ENCODE measurements around the gene LRCH1. TPM values are rescaled to one million over a fixed set of nuclear protein-coding genes. Genes with fewer than 3 reads are reported as not detected.

LRCH1 gene
- total and polyA plus RNA-seq, 2 of the 13 experiments (the other 11 are each of a cell fraction or from before 2014, with no cell fraction given): 4.1 to 12.6 TPM

DNA sequence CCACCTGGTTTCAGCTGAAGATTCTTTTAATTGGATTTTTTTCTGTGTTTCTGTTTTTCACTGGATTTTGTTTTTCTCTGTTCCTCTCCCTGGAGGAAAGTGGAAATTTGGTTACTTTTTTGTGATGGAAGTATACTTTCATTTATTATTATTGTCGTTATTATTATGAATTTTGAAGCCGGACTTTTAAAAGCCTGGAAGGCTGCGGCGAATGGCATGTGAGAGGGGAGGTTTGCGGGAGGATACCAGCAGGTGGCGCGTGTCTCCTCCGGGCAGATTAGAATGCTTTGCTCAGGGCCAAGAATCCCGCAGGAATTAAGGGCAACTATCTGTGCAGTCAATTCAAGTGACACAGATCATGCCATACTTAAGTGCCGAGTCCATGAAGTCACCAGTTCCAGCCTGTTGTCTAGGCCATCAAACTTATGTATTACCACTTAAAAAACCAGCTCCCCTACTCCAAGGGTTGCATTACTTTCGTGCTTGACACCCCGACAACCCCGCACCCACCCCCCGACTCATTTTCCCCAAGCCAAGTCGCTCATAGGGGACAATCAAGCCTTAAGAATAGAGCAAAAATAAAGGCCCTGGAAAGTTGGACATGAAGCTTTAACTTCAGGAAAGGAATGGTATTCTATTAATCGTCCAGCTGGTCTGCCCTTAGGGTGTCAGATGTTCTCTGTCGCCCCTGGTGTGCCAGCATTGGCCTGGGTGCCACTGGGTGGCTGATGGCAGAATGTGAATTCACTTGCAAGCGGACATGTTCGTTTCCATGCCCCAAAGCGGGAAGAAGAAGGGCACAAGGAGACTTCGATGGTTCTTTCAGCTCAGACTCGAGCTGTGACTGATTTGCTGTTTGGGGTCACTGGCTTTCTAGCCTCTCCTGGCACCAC lies 1.3 kb upstream of the LRCH1 start (continued):
- TF ChIP-seq ZNF841 (CRISPR knock-in tag; IDR thresholded peaks at IDR 0.05; ENCODE audit: borderline replicate concordance): no peak
- no peak for TF ChIP-seq TGIF2 (CRISPR knock-in tag; IDR thresholded peaks at IDR 0.05)
- no peak for TF ChIP-seq MZF1 (CRISPR knock-in tag; IDR thresholded peaks at IDR 0.05; ENCODE audit: borderline replicate concordance)
- no peak for TF ChIP-seq NFE2 (CRISPR knock-in tag; IDR thresholded peaks at IDR 0.05)
- TF ChIP-seq FOXC1 (CRISPR knock-in tag; IDR thresholded peaks at IDR 0.05; ENCODE audit: borderline replicate concordance): no peak
- peak; percentile 75 for TF ChIP-seq RAD21 (CRISPR knock-in tag; IDR thresholded peaks at IDR 0.05)
- no peak for TF ChIP-seq NCOR1 (IDR thresholded peaks at IDR 0.05; ENCODE audit: borderline replicate concordance, low read length)
- TF ChIP-seq, protein P1, sequence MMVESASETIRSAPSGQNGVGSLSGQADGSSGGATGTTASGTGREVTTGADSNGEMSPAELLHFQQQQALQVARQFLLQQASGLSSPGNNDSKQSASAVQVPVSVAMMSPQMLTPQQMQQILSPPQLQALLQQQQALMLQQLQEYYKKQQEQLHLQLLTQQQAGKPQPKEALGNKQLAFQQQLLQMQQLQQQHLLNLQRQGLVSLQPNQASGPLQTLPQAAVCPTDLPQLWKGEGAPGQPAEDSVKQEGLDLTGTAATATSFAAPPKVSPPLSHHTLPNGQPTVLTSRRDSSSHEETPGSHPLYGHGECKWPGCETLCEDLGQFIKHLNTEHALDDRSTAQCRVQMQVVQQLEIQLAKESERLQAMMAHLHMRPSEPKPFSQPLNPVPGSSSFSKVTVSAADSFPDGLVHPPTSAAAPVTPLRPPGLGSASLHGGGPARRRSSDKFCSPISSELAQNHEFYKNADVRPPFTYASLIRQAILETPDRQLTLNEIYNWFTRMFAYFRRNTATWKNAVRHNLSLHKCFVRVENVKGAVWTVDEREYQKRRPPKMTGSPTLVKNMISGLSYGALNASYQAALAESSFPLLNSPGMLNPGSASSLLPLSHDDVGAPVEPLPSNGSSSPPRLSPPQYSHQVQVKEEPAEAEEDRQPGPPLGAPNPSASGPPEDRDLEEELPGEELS (CRISPR knock-in tag; IDR thresholded peaks at IDR 0.05): no peak
- no peak for TF ChIP-seq SRSF4 (IDR thresholded peaks at IDR 0.05; ENCODE audit: low read depth, low read length, poor library complexity, severe bottlenecking)
- no peak for TF ChIP-seq BRCA1 (CRISPR knock-in tag; IDR thresholded peaks at IDR 0.05)
- no peak for TF ChIP-seq ZNF282 (IDR thresholded peaks at IDR 0.05; ENCODE audit: partially characterized antibody)
- no peak for TF ChIP-seq HNRNPLL (IDR thresholded peaks at IDR 0.05; ENCODE audit: low read depth, low read length, poor library complexity, severe bottlenecking)
- no peak for TF ChIP-seq ATAD3A (CRISPR knock-in tag; IDR thresholded peaks at IDR 0.05)
- TF ChIP-seq ZBTB38 (CRISPR knock-in tag; IDR thresholded peaks at IDR 0.05): no peak
- TF ChIP-seq, protein P2, sequence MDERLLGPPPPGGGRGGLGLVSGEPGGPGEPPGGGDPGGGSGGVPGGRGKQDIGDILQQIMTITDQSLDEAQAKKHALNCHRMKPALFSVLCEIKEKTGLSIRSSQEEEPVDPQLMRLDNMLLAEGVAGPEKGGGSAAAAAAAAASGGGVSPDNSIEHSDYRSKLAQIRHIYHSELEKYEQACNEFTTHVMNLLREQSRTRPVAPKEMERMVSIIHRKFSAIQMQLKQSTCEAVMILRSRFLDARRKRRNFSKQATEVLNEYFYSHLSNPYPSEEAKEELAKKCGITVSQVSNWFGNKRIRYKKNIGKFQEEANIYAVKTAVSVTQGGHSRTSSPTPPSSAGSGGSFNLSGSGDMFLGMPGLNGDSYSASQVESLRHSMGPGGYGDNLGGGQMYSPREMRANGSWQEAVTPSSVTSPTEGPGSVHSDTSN (CRISPR knock-in tag; IDR thresholded peaks at IDR 0.05): no peak
- no peak for TF ChIP-seq REPIN1 (CRISPR knock-in tag; IDR thresholded peaks at IDR 0.05; ENCODE audit: borderline replicate concordance, low read depth)
- TF ChIP-seq ZNF562 (CRISPR knock-in tag; IDR thresholded peaks at IDR 0.05; ENCODE audit: borderline replicate concordance): no peak
- no peak for TF ChIP-seq SMAD3 (CRISPR knock-in tag; IDR thresholded peaks at IDR 0.05)
- no peak for TF ChIP-seq ZSCAN25 (CRISPR knock-in tag; IDR thresholded peaks at IDR 0.05)
- TF ChIP-seq KLF16 (CRISPR knock-in tag; IDR thresholded peaks at IDR 0.05): 0 out of 4 replicates have a peak, but pooled peaks of 1 of the 2 experiments have one; percentile 45
- TF ChIP-seq, protein P3, sequence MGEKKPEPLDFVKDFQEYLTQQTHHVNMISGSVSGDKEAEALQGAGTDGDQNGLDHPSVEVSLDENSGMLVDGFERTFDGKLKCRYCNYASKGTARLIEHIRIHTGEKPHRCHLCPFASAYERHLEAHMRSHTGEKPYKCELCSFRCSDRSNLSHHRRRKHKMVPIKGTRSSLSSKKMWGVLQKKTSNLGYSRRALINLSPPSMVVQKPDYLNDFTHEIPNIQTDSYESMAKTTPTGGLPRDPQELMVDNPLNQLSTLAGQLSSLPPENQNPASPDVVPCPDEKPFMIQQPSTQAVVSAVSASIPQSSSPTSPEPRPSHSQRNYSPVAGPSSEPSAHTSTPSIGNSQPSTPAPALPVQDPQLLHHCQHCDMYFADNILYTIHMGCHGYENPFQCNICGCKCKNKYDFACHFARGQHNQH (CRISPR knock-in tag; IDR thresholded peaks at IDR 0.05): 0 out of 2 replicates have a peak, but pooled peaks have one; percentile 34
- TF ChIP-seq CBX5 (CRISPR knock-in tag; IDR thresholded peaks at IDR 0.05; ENCODE audit: borderline replicate concordance): 0 out of 2 replicates have a peak, but pooled peaks have one; percentile 25
- no peak for TF ChIP-seq KDM1A (CRISPR knock-in tag; IDR thresholded peaks at IDR 0.05)

Data from HepG2 (cell line).